ENCODE results near the gene PCDHB5.

- TF ChIP-seq CTCF (conservative IDR thresholded peaks at IDR 0.05) (no peak), ZFX (IDR thresholded peaks at IDR 0.05) (no peak)
Measured at GRCh38 chr5:141150993-141151325, 16.0 kb downstream of the PCDHB5 start.
